Measurements from ENCODE around the gene UBE2G2. TPM values are rescaled to one million over a fixed set of nuclear protein-coding genes. Genes with fewer than 3 reads are reported as not detected.

The UBE2G2 gene, protein sequence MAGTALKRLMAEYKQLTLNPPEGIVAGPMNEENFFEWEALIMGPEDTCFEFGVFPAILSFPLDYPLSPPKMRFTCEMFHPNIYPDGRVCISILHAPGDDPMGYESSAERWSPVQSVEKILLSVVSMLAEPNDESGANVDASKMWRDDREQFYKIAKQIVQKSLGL
- 40.2 and 40.7 TPM in 2 replicates for total RNA-seq (2014; rRNA removed; shearing (Covaris generic))

DNA sequence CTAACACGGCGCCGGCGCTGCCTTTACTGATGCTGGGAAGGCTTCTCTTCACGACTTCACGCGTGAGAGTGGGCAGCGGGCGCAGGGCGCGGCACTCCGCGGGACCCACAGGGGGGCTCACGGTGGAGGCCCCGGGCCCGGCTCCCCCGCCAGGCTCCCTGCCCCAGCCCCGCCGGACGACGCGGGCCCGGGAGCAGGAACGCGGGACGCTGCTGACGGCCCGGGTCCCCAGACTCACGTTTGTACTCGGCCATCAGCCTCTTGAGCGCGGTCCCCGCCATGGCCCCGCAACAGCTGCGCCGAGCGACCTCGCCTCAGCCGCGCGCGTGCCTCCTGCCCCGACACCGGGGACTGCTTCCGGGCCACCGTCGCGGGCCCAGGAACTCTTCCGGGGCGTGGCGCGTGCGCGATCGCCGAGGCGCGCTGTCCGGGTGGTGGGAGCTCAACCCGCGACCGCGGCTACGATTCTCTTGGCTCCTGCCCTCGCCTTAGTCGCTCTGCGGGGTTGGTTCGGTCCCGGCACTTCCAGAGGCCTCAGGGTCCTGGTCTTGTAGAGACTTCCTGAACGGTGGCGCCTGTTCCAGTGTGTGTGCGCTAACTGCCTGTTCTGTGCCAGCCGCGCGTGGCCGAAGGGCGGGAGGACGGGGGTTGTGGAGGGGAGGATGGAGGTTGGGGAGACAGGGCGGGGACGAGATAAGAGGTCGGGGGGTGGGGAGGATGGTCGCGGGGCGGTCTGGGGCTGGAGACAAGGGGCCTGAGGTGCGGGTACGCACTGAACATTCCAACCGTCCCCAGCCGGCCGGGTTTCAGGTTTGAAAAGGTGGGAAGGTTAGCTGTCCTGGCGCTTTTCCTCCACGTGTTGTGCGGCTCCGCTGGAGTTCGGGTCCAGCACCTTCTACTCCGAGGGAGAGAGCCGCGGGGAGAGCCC, at the start of gene UBE2G2:
UBE2G2 (minus strand) TSS at position 353 of the 928 bp plus-strand sequence; CDS start at position 281, 72 bp downstream.
- DNase-seq (ENCODE audit: low read depth): peak; percentile 72

DNA sequence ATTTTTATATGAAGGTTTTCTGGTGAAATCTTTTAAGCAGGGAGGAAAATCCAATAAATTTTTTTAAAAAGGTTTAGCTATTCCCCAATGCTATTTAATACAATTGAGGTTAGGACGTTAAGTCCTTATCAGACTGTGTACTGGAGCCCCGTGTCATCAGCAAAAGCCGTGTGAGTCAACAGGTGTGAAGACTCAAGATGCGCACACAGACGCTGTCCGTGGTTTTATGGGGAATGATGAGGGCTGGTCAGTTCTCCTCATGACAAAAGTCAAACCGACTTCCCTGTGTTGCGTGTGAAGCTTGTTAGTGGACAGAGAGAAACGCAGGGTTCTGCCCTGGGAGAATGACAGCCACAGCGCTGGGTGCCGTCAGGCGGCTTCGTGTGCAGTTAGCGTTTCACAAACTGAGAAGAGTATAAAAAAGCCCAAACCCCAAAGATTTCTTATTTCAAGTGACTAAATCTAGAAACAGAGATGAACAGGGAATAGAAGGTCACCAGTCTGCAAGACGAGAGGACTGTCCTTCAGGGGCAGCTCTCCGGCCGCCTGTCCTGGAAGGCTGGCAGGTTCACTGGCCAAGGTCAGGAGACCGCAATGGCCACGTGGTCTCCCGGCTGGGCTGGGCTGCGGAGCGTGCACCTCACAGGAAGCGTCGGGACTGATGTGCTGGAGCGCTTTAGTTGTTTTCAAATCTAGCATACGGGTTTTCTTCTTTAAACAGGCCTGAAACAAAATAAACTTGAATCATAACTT, 49.5 kb upstream of the UBE2G2 start:
- no peak for DNase-seq (ENCODE audit: low read depth)

DNA sequence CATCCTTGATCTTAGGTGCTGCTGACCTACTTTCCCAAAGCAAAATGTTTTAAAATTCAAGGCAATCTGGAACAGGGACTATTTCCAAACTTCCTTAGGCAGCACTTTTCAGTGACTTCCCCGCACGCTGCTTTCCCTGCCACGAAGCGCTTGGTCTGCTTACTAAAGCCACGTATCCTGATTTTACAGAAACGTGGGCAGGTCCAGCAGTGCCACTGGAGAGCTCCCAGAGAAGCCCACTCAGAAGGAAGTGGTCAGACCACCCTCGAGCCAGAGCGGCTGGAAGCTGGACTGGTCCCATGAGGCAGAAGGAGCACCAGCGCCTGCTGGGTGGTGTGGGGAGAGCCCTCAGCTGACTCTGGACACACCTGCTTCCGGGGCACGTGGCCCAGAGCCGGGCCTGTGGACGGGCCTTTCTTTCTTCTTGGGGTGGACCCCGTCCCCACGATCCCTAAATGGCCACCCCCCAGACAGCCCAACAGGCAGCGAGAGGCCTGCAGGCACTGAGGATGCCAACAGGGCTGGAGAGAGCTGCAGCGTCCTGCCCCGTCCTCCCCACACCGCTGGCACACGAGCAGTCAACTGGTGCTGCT, 48.7 kb upstream of the UBE2G2 start:
- no peak for DNase-seq (ENCODE audit: low read depth)

DNA sequence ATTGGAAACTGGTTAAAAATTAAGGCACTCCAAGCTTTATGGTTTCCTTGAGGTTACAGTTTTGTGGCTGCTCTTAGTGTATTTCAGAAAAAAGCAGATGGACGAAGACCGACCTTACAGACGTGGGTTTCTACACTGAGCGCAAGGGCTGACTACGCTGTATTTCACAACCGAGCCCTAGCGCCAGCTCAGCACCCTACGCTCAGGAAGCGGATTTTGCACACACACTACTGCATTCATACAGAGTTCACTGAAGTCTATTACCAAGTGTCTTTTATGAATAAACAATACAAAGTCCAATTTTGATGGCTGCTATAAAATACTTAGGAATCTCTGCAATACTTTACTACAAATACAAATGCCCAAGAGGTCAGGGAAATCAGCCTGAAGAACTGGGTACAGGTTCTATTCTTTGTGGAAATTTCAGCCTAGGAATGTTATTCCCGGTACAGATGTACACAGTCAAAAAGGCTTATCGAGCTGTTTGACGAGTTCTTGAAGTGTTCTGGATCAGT, 48.1 kb upstream of the UBE2G2 start:
- no peak for DNase-seq (ENCODE audit: low read depth)

DNA sequence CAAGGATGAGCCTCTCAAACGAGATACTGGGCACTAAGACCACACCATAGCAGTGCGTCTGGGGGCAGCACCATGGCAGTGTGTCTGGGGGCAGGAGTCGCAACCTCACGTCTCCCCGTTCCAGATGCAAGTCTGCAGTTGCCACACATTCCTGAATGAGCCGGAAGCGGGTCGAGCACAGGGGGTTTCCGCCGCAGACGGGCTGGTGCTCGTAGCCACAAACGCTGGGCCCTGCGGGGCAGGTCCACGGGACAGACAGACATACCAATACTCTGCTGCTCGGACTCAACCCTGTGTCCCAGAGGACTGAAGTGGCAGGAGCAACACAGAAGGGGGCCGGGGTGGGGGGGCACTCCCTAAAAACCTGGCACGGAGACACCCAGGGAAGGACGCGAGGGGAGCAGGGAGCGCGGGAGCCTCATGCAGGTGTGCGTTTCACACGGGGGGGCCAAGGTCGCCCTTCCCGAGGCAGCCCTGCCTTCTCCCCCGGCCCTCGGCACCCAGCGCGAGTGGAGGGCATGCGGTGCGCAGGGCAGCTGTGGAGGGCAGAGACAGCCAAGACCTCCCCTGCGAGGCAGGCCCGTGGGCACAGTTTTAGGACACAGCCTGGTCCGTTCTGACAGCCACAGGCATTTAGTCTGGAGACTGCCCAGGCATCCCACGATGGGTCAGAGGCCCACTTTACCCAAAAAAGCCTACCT, 47.4 kb upstream of the UBE2G2 start:
- no peak for DNase-seq (ENCODE audit: low read depth)

DNA sequence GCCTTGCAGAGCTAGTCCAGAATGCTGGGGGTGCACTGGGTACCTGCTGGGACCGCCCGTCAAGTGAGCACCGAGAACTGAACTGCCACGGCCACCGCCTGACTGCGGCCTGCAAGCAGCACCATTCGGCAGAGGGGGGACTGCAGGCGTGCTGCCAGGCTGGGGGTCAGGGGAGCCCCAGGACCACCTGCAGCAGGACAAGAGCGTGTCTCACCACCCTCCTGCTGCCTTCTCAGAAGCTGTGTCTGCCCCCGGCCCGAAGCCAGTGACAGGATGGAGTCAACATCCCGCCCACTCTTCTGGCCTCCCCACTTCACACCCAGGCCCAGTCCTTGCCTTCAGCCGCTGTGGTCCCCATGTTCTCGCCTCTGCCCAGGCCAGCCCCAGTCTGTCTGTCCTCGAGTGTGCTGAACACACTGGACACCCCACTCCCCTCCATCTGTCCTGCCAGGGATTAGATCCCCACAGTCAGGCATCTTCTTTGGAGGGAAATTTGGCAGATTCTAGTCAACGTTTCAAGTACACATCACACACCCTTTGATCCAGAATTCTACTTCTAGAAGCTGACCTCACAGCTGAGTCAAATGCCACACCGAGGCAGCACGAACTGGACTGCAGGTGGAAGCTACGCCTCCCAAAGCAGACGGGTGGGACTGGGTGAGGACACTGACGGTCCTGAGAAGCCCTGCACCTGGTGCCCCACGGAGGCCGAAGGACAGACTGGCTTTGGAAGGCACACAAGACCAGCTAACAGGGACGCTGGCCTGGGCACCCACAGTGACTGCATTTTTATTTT, 45.8 kb upstream of the UBE2G2 start:
- DNase-seq (ENCODE audit: low read depth): no peak

DNA sequence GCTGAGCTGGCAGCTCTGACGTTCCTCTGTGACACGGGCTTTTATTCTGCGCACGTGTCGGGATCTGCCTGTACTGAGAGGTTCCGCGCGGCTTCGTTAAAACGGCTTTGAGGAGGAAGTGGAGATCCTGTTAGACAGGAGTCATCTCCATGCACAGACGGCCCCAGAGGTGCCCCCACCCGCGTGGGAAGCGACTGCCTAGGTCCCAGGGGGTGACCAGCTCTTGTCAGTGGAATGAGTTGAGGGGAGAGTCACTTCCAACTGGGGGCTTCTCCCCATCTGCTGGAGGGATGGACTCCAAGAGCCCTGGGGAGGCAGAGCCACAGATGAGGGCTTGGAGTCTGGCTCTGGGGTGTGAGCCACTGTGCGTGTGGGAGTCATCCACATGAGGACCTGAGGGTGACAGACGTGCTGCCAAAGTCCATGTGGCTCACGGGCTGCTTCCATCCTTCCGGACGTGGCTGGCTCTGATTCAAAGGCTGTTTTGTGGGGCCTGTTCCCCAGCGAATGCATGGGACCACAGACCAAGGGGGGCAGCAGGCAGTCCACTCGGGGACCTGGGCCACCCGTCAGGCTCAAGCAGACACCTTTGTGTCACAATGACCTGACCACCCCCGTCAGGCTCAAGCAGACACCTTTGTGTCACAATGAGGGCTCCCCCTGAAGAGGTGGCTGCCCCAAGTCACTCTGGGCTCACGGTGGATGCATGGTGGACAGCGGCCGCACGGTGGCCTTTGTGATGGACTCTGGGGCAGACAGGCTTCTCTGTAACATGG, 45.1 kb upstream of the UBE2G2 start:
- peak; percentile 54 for DNase-seq (ENCODE audit: low read depth)

DNA sequence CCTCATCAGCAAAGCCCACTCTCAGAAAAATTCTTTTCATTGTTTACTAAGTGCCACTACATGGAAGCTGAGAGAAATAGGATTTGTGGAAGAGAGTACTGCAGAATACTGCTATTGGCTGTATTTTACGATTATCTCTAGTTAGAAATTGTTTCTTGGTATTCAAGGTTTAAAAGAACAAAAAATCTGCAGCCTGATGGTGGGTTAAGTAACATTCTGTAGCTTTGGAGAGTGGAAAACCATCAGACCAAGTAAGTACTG, 44.5 kb upstream of the UBE2G2 start:
- no peak for DNase-seq (ENCODE audit: low read depth)

DNA sequence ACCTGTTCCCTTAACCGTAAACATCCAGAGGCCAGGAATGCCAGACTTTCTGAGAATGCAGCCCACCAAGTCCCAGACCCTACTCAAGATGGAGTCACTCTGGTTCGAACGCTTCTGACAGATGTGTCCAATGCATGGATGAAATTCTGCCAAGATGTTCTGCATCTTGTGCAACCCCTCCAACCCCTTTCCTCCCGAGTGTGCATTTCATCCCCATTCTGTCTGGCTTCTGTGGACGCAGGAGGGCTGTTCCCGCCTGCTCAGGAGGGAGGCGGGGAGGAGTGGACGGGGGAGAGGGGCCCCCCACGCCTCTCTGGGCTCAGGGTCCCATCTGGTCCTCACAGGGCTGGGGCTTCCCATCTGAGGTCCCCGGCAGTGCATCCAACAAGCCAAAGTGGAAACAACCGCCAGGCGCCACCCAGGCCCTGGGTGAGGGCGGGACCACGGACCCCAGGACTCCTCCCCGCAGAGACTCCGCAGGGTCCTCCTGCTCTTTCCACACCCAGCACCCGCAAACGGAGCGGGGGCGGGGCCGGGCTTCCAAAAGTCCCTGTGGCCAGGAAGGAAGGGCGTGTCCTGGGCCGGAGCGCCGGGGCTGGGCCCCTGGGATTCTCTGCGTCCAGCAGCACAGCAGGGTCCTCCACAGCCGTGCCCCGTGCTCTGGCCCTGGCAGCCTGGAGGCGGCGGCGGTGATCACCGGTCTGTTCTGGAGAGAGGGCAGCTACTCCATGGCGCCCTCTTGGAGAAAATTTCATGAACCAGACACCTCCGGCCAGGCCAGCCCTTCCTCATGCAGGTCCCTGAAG, 44.0 kb upstream of the UBE2G2 start:
- DNase-seq (ENCODE audit: low read depth): peak; percentile 75

DNA sequence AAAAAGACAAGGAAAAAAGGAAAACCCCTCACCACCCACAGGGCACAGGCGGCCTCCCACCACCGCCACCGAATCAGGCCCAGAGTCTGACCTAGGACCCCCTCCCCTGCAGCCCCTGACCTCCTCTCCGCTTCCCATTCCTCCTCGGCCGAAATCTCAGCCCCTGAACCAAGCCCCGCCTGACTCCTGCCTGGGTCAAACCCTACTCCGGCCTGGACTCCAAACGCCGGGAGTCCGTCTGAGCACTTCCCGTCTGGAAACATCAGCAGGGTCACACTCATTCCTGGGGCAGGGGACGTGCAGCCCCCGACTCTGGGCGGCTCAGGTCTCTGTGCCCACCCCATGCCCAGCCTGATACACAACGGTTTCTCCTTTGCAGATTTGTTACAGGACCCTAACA, 42.6 kb upstream of the UBE2G2 start:
- no peak for DNase-seq (ENCODE audit: low read depth)

DNA sequence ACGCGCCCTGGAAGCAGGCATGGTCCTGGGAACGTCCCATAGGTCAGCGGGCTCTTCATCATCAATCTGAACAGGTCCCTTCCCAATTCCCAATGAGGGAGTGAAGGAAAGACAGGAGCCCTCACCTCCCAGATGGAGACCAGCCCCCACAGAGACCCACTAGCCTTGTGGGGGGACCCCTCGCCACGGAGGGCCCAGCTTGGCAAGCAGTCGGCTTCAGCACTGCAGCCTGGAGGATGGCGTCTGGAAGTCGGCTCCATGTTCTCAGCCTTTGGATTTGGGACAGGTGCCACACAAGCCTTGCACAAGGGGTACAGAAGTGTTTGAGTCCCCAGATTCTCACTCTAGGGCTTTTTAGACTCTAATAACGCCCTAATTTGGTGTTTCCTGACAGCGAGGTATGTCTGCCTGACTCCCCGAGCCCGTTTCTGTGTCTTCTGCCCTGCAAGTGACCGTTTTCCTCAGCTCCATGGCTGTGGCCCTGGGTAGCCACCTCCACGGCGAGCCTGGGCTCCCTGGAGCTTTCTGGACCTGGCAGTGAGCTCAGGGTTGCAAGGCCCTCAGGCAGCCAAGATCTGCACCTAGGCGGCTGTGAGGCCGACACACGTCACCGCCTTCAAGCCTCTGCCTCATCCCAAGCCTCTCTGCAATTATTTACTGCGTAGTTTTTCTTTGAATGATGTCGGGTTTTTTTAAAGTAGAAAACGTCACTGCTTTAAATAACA, 41.3 kb upstream of the UBE2G2 start:
- no peak for DNase-seq (ENCODE audit: low read depth)

DNA sequence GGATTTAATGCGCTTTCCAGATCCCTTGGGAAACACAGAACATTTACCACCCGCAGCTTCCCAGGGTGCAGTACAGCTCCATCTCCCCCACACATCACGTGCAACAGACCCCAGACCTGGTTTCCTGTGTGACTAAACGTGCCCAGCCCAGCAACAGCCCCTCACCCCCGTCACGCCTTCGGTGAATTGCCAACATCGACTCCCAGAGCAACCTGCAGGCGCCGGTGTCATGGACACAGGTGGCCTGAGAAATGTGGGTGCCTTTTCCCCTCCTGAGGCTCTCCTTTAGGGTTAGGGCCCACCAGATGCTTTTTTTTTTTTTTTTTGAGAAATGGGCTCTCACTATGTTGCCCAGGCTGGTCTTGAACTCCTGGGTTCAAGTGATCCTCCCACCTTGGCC, 40.5 kb upstream of the UBE2G2 start:
- DNase-seq (ENCODE audit: low read depth): no peak

DNA sequence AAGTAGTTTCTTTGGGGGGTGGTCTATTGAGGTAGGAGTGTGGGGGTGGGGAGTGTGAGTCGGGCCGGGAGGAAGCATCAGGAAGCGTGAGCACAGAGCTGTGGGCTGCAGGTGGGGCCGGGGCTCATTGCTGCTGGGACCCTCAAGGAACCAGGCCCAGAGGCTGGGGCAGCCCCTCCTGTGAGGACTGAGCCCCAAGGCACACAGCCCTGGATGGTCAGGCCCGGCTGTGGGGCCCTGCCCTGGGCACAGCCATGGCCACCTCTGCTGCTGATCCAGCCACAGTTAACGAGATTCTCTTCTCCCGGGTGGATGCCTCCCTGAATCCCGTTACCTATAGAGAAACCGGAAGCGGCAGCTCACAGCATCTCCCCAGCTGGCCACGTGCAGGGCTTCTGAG, 39.2 kb upstream of the UBE2G2 start:
- DNase-seq (ENCODE audit: low read depth): no peak

DNA sequence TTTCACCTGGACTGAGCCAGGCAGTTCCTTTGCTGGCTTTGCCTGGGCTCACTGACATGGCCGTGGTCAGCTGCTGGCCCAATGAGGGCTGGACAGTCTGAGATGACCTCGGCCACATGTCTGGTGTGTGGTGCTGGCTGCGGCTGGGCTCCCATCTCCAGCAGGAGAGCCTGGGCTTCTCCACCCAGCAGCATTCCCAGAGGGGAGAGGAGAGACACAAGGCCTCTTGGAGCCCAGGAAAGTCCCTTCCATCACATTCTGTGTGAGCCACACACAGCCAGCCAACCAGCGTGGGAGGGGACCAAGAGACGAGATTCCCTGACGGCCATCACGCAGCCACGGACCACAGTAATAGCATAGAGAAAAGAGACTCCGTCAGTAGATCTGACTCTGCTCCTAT, 37.3 kb upstream of the UBE2G2 start:
- DNase-seq (ENCODE audit: low read depth): no peak

DNA sequence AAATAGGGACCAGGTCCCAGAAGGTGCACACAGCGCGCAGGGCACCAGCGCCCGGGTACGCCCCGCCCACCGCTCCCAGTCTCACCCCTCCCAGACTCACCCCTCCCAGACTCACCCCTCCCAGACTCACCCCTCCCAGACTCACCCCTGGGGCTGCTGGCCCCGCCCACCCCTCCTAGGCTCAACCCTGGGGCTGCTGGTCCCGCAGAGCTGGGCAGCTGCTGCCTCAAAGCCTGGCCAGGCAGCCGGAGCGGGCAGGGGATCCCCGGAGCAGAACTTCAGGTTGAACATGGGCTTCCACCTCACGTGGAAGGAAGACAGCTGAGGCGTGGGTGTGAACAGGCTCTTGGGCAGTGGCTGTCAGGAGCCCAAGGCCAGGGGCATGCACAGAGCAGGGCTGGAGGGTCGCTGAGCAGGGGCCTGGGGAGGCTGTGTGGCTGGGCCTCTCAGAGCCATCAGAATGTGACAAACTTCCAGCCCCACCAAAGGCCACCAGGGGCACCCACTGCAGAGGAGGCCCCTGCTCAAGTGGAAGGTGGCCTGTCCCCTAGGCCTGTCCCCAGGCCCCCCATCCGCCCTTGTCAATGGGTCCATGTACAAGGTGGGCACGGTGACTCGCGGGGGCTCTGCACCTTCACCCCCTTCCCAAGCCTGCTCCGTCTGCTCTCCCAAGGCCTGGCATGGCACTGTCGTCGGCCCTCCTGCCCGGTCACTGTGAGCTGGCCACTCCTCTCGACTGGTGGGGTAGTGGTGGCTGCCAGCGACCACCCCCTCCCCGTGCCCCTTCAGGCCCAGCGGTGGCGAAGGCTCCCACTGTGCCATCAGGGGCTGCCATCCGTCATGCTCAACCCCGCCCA, 36.6 kb upstream of the UBE2G2 start:
- no peak for DNase-seq (ENCODE audit: low read depth)

DNA sequence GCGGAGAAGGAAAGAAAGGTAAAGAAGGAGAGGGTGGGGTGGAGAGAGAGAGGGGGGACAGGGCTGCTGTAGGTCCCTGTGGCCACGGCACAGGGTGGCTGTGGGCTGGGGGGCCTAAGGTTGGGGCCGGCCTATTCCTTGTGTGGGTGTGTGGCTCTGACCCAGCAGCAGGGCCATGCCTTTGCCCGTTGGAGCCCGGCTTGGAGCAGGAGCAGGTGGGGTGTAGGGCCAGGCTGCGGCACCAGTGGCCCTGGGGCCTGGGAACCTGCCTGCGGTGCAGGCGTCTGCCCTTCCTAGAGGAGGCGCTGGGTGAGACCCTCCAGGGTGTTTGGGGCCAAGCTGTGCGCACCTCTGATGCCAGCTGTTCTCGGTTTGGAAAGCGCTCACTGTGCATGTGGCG, 35.9 kb upstream of the UBE2G2 start:
- no peak for DNase-seq (ENCODE audit: low read depth)

DNA sequence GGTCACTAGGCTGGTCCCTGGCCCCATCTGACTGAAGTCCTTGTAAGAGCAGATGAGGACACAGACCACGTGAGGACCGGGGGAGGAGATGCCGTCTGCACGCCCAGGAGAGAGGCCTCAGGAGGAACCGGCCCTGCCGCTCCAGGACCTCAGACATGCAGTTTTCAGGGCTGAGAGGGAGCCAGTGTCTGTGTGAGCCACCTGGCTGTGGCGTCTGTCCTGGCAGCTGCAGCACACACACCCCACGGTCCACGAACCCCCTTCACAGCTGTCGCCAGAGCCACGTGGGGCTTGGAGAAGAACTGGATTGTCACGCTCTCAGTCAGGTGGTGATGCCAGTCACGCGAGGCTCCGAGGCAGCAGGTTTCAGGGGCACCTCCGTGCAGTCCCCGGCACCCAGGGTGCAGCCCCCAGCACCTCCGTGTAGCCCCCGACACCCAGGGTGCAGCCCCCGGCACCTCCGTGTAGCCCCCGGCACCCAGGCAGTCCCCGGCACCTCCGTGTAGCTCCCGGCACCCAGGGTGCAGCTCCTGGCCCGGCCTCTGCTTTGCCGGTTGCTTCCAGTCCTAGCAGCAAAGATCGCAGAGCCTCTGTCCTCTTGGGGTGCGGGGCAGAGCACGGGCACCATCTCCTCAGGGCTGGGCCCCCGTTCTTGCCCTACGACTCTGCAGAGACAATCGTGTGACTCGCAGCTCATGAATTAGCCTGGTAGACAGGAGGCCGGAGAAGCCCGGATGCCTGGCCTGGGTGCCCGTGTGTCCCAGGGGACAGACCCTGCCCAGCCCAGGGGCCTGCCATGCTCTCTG, 35.2 kb upstream of the UBE2G2 start:
- DNase-seq (ENCODE audit: low read depth): peak; percentile 24
